Smooth muscle cell (in vitro differentiated cells): ENCODE data around the gene MAPK8. TPM values are rescaled to one million over a fixed set of nuclear protein-coding genes. Genes with fewer than 3 reads are reported as not detected.

ENCODE experiments used
- DNase-seq: peaks from one replicate; lab custom pipeline; 2025; ENCODE audit not compliant: unreplicated experiment; lab: John Stamatoyannopoulos, UW
- H2AFZ ChIP-seq: fragments of 200-600 bp; sonication (generic); 2 replicates; pipeline ENCODE4 v1.6.0; 2016; ENCODE audit warnings: antibody characterized with exemption, low read depth, mild to moderate bottlenecking
- H3F3A ChIP-seq: fragments of 200-600 bp; sonication (generic); 2 replicates; pipeline ENCODE4 v1.6.0; 2017; ENCODE audit warnings: antibody characterized with exemption, low read depth
- H3K27ac ChIP-seq: fragments of 200-600 bp; sonication (generic); 2 replicates; pipeline ENCODE4 v1.5.1; 2016; ENCODE audit warnings: low read depth, mild to moderate bottlenecking
- H3K27me3 ChIP-seq: fragments of 200-600 bp; sonication (generic); 2 replicates; pipeline ENCODE4 v1.6.1; 2016; ENCODE audit warnings: low read depth, mild to moderate bottlenecking
- H3K36me3 ChIP-seq: fragments of 200-600 bp; sonication (generic); 2 replicates; pipeline ENCODE4 v1.5.1; 2016; ENCODE audit warnings: low read depth
- H3K4me1 ChIP-seq: fragments of 200-600 bp; sonication (generic); 2 replicates; pipeline ENCODE4 v1.5.1; 2016; ENCODE audit warnings: low read depth
- H3K4me2 ChIP-seq: fragments of 200-600 bp; sonication (generic); 2 replicates; pipeline ENCODE4 v1.6.0; 2016; ENCODE audit warnings: mild to moderate bottlenecking
- H3K4me3 ChIP-seq: fragments of 200-600 bp; sonication (generic); 2 replicates; pipeline ENCODE4 v1.5.1; 2016; ENCODE audit warnings: mild to moderate bottlenecking
- H3K79me2 ChIP-seq: fragments of 200-600 bp; sonication (generic); 2 replicates; pipeline ENCODE4 v1.6.0; 2016; ENCODE audit warnings: low read depth, mild to moderate bottlenecking
- H3K9ac ChIP-seq: fragments of 200-600 bp; sonication (generic); 2 replicates; pipeline ENCODE4 v1.6.0; 2016; ENCODE audit warnings: low read depth
- H3K9me3 ChIP-seq: fragments of 200-600 bp; sonication (generic); replicated peaks from 2 replicates; pipeline ENCODE4 v1.5.1; 2016; ENCODE audit warnings: low read depth
- H4K20me1 ChIP-seq: fragments of 200-600 bp; sonication (generic); 2 replicates; pipeline ENCODE4 v1.6.0; 2016; ENCODE audit warnings: low read depth
- CTCF ChIP-seq: fragments of 200-600 bp; sonication (generic); IDR thresholded peaks from 2 replicates; pipeline ENCODE4 v1.5.1; 2017; ENCODE audit warnings: borderline replicate concordance, mild to moderate bottlenecking, antibody characterized with exemption; ENCODE audit not compliant: insufficient read depth, poor library complexity, severe bottlenecking
- WGBS: methylation state at CpG from one replicate; pipeline ENCODE4 v1.1.7; 2016; ENCODE audit warnings: low lambda C conversion rate; 5-methylcytosine and 5-hydroxymethylcytosine counted together
- polyA plus RNA-seq: library from polyadenylated mRNA; unstranded; fragments of >200 nt; fragmentation: Nextera tagmentation; extraction: Ambion mirVana; gene quantifications from 2 replicates; pipeline ENCODE4 v1.2.1, GENCODE V29; 2016
- total RNA-seq: library from RNA; depleted of rRNA; stranded (reverse); fragments of >200 nt; gene quantifications from 2 replicates; pipeline ENCODE4 v1.2.3, GENCODE V29; 2014

The MAPK8 gene
- total and polyA plus RNA-seq, 2 experiments from 2014 or later, result 13.1 to 45.5 TPM

- Histone ChIP-seq H3F3A (no peaks in the 10 kb centered on the region), H4K20me1 (no peaks in the 10 kb centered on the region), H3K4me3 (no peak overlapping the region), H3K27me3 (no peaks in the 10 kb centered on the region), H3K27ac (no peak overlapping the region), H3K4me2 (no peak overlapping the region), H3K4me1 (no peaks in the 10 kb centered on the region), H2AFZ (no peak overlapping the region), H3K9me3 (no peaks in the 10 kb centered on the region), H3K79me2 (no peaks in the 10 kb centered on the region), H3K9ac (no peak overlapping the region), H3K36me3 (no peaks in the 10 kb centered on the region)
- DNase-seq, result peak; percentile 21
- peak; percentile 78 for TF ChIP-seq CTCF
- WGBS, result 22% methylated on average over 9 of the region's 9 CpGs
Observed at GRCh38 chr10:48289501-48290238, 16.8 kb upstream of the MAPK8 start.

- DNase-seq, result no peak
- Histone ChIP-seq H3F3A (no peaks in the 10 kb centered on the region), H3K9ac (no peak overlapping the region), H4K20me1 (no peaks in the 10 kb centered on the region), H3K27ac (no peak overlapping the region), H3K79me2 (no peaks in the 10 kb centered on the region), H3K4me1 (no peaks in the 10 kb centered on the region), H3K36me3 (no peaks in the 10 kb centered on the region), H3K9me3 (no peaks in the 10 kb centered on the region), H3K4me2 (no peak overlapping the region), H2AFZ (no peak overlapping the region), H3K27me3 (no peaks in the 10 kb centered on the region), H3K4me3 (no peak overlapping the region)
- WGBS, result 92% methylated on average over 9 of the region's 9 CpGs
- no peak for TF ChIP-seq CTCF
Observed at GRCh38 chr10:48290286-48290685, 16.2 kb upstream of the MAPK8 start.

GRCh38 chr10:48291190-48291589 is 15.3 kb upstream of the MAPK8 start:
- TF ChIP-seq CTCF, result no peak
- no peaks in the 10 kb centered on the region for H3F3A ChIP-seq
- H3K4me1 ChIP-seq, result no peaks in the 10 kb centered on the region
- H3K9me3 ChIP-seq, result no peaks in the 10 kb centered on the region
- no peak overlapping the region for H3K27ac ChIP-seq
- no peak overlapping the region for H3K4me2 ChIP-seq
- H2AFZ ChIP-seq, result no peak overlapping the region
- H3K4me3 ChIP-seq, result no peak overlapping the region
- H3K27me3 ChIP-seq, result no peaks in the 10 kb centered on the region
- H4K20me1 ChIP-seq, result no peaks in the 10 kb centered on the region
- 71% methylated on average over 3 of the region's 3 CpGs for WGBS
- no peak overlapping the region for H3K9ac ChIP-seq
- H3K36me3 ChIP-seq, result no peaks in the 10 kb centered on the region
- H3K79me2 ChIP-seq, result no peaks in the 10 kb centered on the region
- DNase-seq, result no peak

- Histone ChIP-seq H3K4me3 (no peak overlapping the region), H4K20me1 (no peaks in the 10 kb centered on the region), H3K4me1 (no peaks in the 10 kb centered on the region), H2AFZ (no peak overlapping the region), H3K9ac (no peak overlapping the region), H3K4me2 (no peak overlapping the region), H3K79me2 (no peaks in the 10 kb centered on the region), H3F3A (no peaks in the 10 kb centered on the region), H3K9me3 (no peaks in the 10 kb centered on the region), H3K36me3 (no peaks in the 10 kb centered on the region), H3K27ac (no peak overlapping the region), H3K27me3 (no peaks in the 10 kb centered on the region)
- no peak for DNase-seq
- 93% methylated on average over 3 of the region's 3 CpGs for WGBS
- TF ChIP-seq CTCF, result no peak
Observed at GRCh38 chr10:48292616-48293015, 13.9 kb upstream of the MAPK8 start.
